Measurements from ENCODE around the gene SIPA1L2. TPM values are rescaled to one million over a fixed set of nuclear protein-coding genes. Genes with fewer than 3 reads are reported as not detected.

The SIPA1L2 gene
- total RNA-seq, 1 experiment from 2014 or later = 2.3 TPM

GRCh38 chr1:232597721-232598120 lies 32.2 kb downstream of the SIPA1L2 start:
- H3K9me3 ChIP-seq (replicated peaks) = no peaks in the 10 kb centered on the region
- peaks cover 6% of the 10 kb centered on the region; the same call in 1 of the 2 replicates for H3K4me1 ChIP-seq
- H3K36me3 ChIP-seq = no peaks in the 10 kb centered on the region
- H3K27me3 ChIP-seq = no peaks in the 10 kb centered on the region
- no peak overlapping the region for H3K27ac ChIP-seq
- H3K4me3 ChIP-seq = no peak overlapping the region
- DNase-seq = no peak

DNA sequence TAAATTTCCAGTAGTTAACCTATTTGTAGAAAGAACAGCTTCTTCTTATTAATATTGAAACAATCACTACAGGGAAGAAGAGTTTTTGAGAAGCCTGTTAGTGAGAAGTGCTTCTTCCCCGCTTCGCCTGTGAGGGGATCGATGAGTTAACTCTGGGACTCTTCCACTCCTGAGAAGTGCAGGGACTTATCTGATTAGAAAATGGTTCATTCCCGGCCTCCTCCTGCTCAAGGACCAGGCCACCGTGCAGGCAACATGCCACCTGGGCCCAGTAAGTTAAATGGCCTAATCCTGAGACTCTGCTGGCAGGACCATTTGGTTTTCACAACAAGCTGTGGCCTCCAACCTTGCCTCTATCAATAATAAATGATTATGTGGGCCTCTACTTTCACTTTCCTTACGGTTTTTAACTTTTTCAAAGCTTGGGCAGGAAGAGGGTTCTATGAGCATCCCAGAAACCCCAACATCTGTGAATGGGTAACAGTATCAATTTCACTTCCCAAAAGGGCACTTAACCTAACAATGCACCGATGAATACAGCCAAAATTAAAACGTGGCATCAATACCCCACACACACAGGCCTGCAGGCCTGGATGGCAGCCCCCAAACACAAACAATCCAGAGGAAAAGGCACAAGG lies 33.1 kb downstream of the SIPA1L2 start:
- Histone ChIP-seq H3K9me3 (replicated peaks) (no peaks in the 10 kb centered on the region), H3K4me1 (peaks cover 6% of the 10 kb centered on the region; the same call in 1 of the 2 replicates), H3K36me3 (no peaks in the 10 kb centered on the region), H3K27ac (no peak overlapping the region), H3K4me3 (no peak overlapping the region), H3K27me3 (no peaks in the 10 kb centered on the region)
- no peak for DNase-seq

- Histone ChIP-seq H3K4me3 (no peak overlapping the region), H3K9me3 (replicated peaks) (no peaks in the 10 kb centered on the region), H3K27ac (no peak overlapping the region), H3K27me3 (no peaks in the 10 kb centered on the region), H3K36me3 (no peaks in the 10 kb centered on the region), H3K4me1 (peaks cover 6% of the 10 kb centered on the region; the same call in 1 of the 2 replicates)
- no peak for DNase-seq
These were observed 34.9 kb downstream of the SIPA1L2 start for GRCh38 chr1:232594768-232595698.

- no peak for DNase-seq
- H3K4me3 ChIP-seq = no peak overlapping the region
These were observed 36.0 kb downstream of the SIPA1L2 start for GRCh38 chr1:232593717-232594502.

GRCh38 chr1:232591344-232591743 lies 38.6 kb downstream of the SIPA1L2 start:
- DNase-seq = no peak
- Histone ChIP-seq H3K9me3 (replicated peaks) (no peaks in the 10 kb centered on the region), H3K27ac (no peak overlapping the region), H3K4me1 (no peaks in the 10 kb centered on the region), H3K4me3 (no peak overlapping the region), H3K27me3 (no peaks in the 10 kb centered on the region), H3K36me3 (no peaks in the 10 kb centered on the region)

More at GRCh38 chr1:232593717-232594502, 36.0 kb downstream of the SIPA1L2 start:
- Histone ChIP-seq H3K4me1 (no peaks in the 10 kb centered on the region), H3K27me3 (no peaks in the 10 kb centered on the region), H3K9me3 (replicated peaks) (no peaks in the 10 kb centered on the region), H3K27ac (no peak overlapping the region), H3K36me3 (no peaks in the 10 kb centered on the region)

DNA sequence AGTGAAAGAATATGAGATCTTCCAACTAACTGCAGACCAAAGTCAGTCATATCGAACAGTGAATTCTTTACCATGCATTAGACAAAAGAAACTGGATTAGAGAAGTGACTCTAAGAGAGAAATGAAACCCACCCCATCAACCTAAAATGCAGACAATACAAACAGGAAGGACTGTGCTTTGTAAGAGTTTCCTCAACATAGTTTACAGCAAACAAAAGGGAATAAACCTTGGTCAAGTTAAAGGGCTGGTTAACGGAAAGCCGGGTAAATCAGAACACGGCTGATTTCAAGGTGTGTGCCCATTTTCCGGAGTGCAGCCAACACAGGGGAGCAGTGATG lies 39.2 kb downstream of the SIPA1L2 start:
- H3K4me3 ChIP-seq = no peak overlapping the region
- H3K27ac ChIP-seq = no peak overlapping the region
- H3K4me1 ChIP-seq = no peaks in the 10 kb centered on the region
- H3K36me3 ChIP-seq = no peaks in the 10 kb centered on the region
- DNase-seq = no peak
- H3K27me3 ChIP-seq = no peaks in the 10 kb centered on the region
- H3K9me3 ChIP-seq (replicated peaks) = no peaks in the 10 kb centered on the region

DNA sequence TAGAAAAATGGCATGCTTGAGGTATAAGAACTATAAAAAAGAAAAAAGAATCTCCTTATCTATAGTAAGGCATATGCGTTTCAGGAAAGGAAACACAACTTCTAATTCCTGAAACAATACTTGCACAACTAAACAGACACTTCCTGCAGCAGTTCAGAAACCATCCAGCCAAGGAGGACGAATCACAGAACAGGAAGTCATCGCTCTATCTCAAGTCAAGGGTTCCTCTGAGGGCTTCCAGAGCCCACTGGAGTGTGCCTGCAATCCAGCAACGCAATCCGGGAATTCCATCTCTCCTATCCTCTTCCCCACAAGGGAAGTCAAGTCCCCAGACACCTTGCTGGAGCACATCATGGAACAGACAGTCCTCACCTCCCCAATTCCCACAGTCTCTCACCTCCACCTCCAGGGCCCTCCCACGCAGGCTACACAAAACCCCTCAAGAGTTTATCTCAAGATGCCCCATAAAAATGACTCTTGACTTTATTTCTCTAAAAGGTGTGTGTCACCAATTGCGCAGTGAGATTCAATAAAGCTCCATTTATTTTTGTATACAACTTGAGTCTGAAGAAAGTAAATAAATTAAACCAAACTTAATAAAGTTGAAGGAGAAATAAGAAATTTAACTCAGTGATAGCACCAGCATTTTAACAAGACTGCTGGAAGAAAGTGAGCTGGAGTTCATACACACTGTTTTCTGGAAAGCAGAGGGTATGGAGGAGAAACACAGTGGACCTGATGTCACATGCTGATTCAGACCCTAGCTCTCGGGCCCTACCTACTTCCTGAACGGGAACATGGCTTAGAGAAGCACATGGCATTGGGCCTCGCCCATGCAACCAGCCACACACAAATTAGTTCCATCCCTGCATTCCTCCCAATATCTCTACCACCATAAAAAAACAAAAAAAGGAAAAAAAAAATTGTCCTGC lies 39.9 kb downstream of the SIPA1L2 start:
- Histone ChIP-seq H3K9me3 (replicated peaks) (no peaks in the 10 kb centered on the region), H3K36me3 (no peaks in the 10 kb centered on the region), H3K4me3 (no peak overlapping the region), H3K27ac (no peak overlapping the region), H3K4me1 (no peaks in the 10 kb centered on the region), H3K27me3 (no peaks in the 10 kb centered on the region)
- DNase-seq = no peak

DNA sequence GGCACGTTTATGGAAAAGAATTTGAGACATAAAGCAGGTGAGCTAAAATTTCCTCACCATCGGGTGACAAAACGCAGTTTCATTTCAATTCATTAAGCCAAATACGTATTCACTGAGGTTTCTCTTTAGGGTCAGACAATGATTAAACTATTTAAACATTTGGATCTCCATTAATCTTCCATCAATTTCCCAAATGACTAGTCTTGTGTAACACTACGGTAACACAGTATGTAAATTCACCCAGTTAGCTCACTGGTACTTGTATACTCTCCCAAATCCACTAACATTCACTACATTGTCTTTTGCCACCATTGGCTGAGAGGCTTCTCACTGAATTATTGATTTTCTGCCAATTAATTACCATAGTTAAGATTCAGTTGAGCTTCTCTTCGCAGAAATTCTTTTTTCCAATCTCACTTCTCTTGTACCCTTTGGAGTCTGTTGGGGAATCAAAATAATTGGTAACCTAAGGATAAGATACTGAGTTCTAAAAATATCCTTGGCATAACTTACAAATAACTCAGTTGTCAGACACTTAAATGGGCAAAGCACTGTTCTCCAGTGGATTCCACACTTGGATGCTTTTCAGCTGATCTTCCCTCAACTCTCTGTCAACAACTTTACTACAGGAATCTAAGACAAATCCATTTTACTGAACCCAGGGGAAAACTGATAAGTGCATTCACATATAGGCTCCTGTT lies 40.7 kb downstream of the SIPA1L2 start:
- Histone ChIP-seq H3K36me3 (no peaks in the 10 kb centered on the region), H3K9me3 (replicated peaks) (no peaks in the 10 kb centered on the region), H3K27me3 (no peaks in the 10 kb centered on the region), H3K4me1 (no peaks in the 10 kb centered on the region), H3K4me3 (no peak overlapping the region), H3K27ac (no peak overlapping the region)
- no peak for DNase-seq

GRCh38 chr1:232587141-232588008 lies 42.6 kb downstream of the SIPA1L2 start:
- no peak overlapping the region for H3K4me3 ChIP-seq
- no peaks in the 10 kb centered on the region for H3K27me3 ChIP-seq
- H3K4me1 ChIP-seq = no peaks in the 10 kb centered on the region
- no peak overlapping the region for H3K27ac ChIP-seq
- no peaks in the 10 kb centered on the region for H3K36me3 ChIP-seq
- no peaks in the 10 kb centered on the region for H3K9me3 ChIP-seq (replicated peaks)
- no peak for DNase-seq

- no peak for DNase-seq
- H3K4me3 ChIP-seq = no peak overlapping the region
- H3K36me3 ChIP-seq = no peaks in the 10 kb centered on the region
- H3K9me3 ChIP-seq (replicated peaks) = no peaks in the 10 kb centered on the region
- no peaks in the 10 kb centered on the region for H3K4me1 ChIP-seq
- H3K27ac ChIP-seq = no peak overlapping the region
- H3K27me3 ChIP-seq = no peaks in the 10 kb centered on the region
These were observed 43.3 kb downstream of the SIPA1L2 start for GRCh38 chr1:232586679-232587078.

DNA sequence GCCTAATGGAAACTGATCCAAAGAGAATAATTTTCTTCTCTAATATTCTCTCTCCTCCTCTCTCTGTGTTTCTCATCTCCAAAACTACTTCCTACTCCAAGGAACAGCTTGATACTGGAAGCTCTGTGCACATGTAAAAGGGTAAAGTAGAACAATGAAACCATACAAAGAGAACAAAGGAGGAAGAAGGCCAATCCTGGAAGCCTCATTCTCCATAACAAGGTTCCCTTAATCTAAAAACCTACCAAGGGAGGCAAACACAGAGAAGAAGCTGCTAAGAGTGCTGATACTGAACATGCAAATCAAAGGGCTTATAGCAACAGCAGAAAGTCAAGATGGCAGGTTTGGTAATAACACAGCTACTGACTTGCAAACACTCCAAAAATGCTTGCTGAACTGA lies 44.4 kb downstream of the SIPA1L2 start:
- H3K27ac ChIP-seq = no peak overlapping the region
- no peaks in the 10 kb centered on the region for H3K9me3 ChIP-seq (replicated peaks)
- no peaks in the 10 kb centered on the region for H3K27me3 ChIP-seq
- no peak overlapping the region for H3K4me3 ChIP-seq
- DNase-seq = no peak
- H3K4me1 ChIP-seq = no peaks in the 10 kb centered on the region
- no peaks in the 10 kb centered on the region for H3K36me3 ChIP-seq

GRCh38 chr1:232581932-232582331 lies 48.0 kb downstream of the SIPA1L2 start:
- H3K4me1 ChIP-seq = no peaks in the 10 kb centered on the region

More at GRCh38 chr1:232581932-232582331, 48.0 kb downstream of the SIPA1L2 start:
- no peaks in the 10 kb centered on the region for H3K9me3 ChIP-seq (replicated peaks)
- no peak for DNase-seq
- H3K27ac ChIP-seq = no peak overlapping the region
- no peaks in the 10 kb centered on the region for H3K36me3 ChIP-seq
- no peak overlapping the region for H3K4me3 ChIP-seq
- H3K27me3 ChIP-seq = no peaks in the 10 kb centered on the region

Data from SJCRH30 (cell line).